Stimulated activated CD4-positive, alpha-beta T cell treated with anti-CD3 and anti-CD28 coated beads, Interleukin-12 subunit alpha, Interleukin-12 subunit beta, amount 100 ng/mL, for 24 hours (primary cell): ENCODE results near the gene NUP37.
"Not testable (repeated sequence)": the region's sequence is repeated elsewhere in the genome, so short reads cannot be mapped to it uniquely, and the experiment has no call there.

Experiments used
- DNase-seq, 2 experiments: peaks; one replicate each; pipeline ENCODE4 v3.0.0-alpha.2; 2020; ENCODE audit warnings: low read depth in 2 of 2

Gene NUP37

GRCh38 chr12:102119674-102120563 lies at the start of gene NUP37, which contains the start of gene PARPBP:
Gene NUP37 (minus strand): TSS chr12:102120114. CDS start chr12:102118518, 1,596 bp downstream.
Gene PARPBP (plus strand): TSS chr12:102120183. CDS start chr12:102123889, 3,706 bp downstream.
- DNase-seq = peak; percentile 81 to 84

GRCh38 chr12:102167821-102168604 lies 48.1 kb upstream of the NUP37 start:
- DNase-seq = no peak

GRCh38 chr12:102163383-102163782 lies 43.5 kb upstream of the NUP37 start:
- no peak for DNase-seq

GRCh38 chr12:102155206-102155605 lies 35.3 kb upstream of the NUP37 start:
- not testable (repeated sequence) for DNase-seq

- DNase-seq = not testable (repeated sequence)
Observed at GRCh38 chr12:102147062-102147587, 27.2 kb upstream of the NUP37 start.

GRCh38 chr12:102144221-102144620 lies 24.3 kb upstream of the NUP37 start:
- no peak for DNase-seq

GRCh38 chr12:102142866-102143373 lies 23.0 kb upstream of the NUP37 start:
- not testable (repeated sequence) for DNase-seq

GRCh38 chr12:102137619-102138018 lies 17.7 kb upstream of the NUP37 start:
- not testable (repeated sequence) for DNase-seq

GRCh38 chr12:102131442-102131841 lies 11.5 kb upstream of the NUP37 start:
- not testable (repeated sequence) for DNase-seq

- DNase-seq = not testable (repeated sequence)
Observed at GRCh38 chr12:102130720-102131119, 10.8 kb upstream of the NUP37 start.

- DNase-seq = not testable (repeated sequence)
Observed at GRCh38 chr12:102121328-102121727, 1.4 kb upstream of the NUP37 start.

- DNase-seq = no peak
Observed at GRCh38 chr12:102120886-102121285, 972 bp upstream of the NUP37 start.

GRCh38 chr12:102120564-102120873 lies 605 bp upstream of the NUP37 start:
- DNase-seq = no peak

- no peak for DNase-seq
Observed at GRCh38 chr12:102118874-102119273, 1.0 kb downstream of the NUP37 start.

- DNase-seq = no peak
Observed at GRCh38 chr12:102116392-102116791, 3.5 kb downstream of the NUP37 start.

GRCh38 chr12:102114212-102114611 lies 5.7 kb downstream of the NUP37 start:
- no peak for DNase-seq

- DNase-seq = no peak
Observed at GRCh38 chr12:102110782-102111181, 9.1 kb downstream of the NUP37 start.

GRCh38 chr12:102107970-102108369 lies 11.9 kb downstream of the NUP37 start:
- no peak for DNase-seq

- no peak for DNase-seq
Observed at GRCh38 chr12:102106905-102107304, 13.0 kb downstream of the NUP37 start.

- no peak for DNase-seq
Observed at GRCh38 chr12:102096855-102097254, 23.1 kb downstream of the NUP37 start.

GRCh38 chr12:102095677-102096263 lies 24.1 kb downstream of the NUP37 start:
- DNase-seq = no peak

- no peak for DNase-seq
Observed at GRCh38 chr12:102093319-102093718, 26.6 kb downstream of the NUP37 start.
